MM.1S (cell line): ENCODE measurements around the gene YWHAG.

ENCODE experiments used
- CTCF ChIP-seq: fragments of 300-600 bp; sonication (generic); IDR thresholded peaks from 2 replicates; pipeline ENCODE4 v1.5.1; 2016; ENCODE audit warnings: antibody characterized with exemption, low read length, mixed read lengths
- EZH2 ChIP-seq: fragments of 300-600 bp; sonication (generic); optimal IDR thresholded peaks from 2 replicates; pipeline ENCODE3; 2017; ENCODE audit warnings: low read depth, mild to moderate bottlenecking, antibody characterized with exemption, low read length, mixed read lengths

- TF ChIP-seq CTCF (no peak), EZH2 (no peak)
Measured at GRCh38 chr7:76383089-76383944, 24.5 kb upstream of the YWHAG start.
